Left lobe of liver (tissue), 2 donors: ENCODE results near the gene ZNF628. TPM values are rescaled to one million over a fixed set of nuclear protein-coding genes. Genes with fewer than 3 reads are reported as not detected.

Experiments
- ATAC-seq: fragments of 200-7000 bp; cut with Tn5 transposase; one replicate; pipeline ENCODE4 v1.9.1; 2020; ENCODE audit warnings: mild to moderate bottlenecking, moderate library complexity
- DNase-seq: peaks from one replicate; pipeline ENCODE4 v3.0.0-alpha.2; 2020; ENCODE audit warnings: low spot score
- total RNA-seq: library from RNA; stranded (reverse); gene quantifications from one replicate; pipeline ENCODE4 v1.2.1, GENCODE V29; 2021
- donor health status: DM: no; HTN: no; CAD: no; lungs with moderate emphysema.
- donor health status: DM: no; HTN: yes; CAD: no.

Gene ZNF628
- total RNA-seq, 1 donor from 2014 or later = 5.3 TPM

- no peak for ATAC-seq
- no peak for DNase-seq
Measured at GRCh38 chr19:55449469-55449868, 26.9 kb upstream of the ZNF628 start.

GRCh38 chr19:55451163-55451964, 25.1 kb upstream of the ZNF628 start:
- ATAC-seq = no peak

DNA sequence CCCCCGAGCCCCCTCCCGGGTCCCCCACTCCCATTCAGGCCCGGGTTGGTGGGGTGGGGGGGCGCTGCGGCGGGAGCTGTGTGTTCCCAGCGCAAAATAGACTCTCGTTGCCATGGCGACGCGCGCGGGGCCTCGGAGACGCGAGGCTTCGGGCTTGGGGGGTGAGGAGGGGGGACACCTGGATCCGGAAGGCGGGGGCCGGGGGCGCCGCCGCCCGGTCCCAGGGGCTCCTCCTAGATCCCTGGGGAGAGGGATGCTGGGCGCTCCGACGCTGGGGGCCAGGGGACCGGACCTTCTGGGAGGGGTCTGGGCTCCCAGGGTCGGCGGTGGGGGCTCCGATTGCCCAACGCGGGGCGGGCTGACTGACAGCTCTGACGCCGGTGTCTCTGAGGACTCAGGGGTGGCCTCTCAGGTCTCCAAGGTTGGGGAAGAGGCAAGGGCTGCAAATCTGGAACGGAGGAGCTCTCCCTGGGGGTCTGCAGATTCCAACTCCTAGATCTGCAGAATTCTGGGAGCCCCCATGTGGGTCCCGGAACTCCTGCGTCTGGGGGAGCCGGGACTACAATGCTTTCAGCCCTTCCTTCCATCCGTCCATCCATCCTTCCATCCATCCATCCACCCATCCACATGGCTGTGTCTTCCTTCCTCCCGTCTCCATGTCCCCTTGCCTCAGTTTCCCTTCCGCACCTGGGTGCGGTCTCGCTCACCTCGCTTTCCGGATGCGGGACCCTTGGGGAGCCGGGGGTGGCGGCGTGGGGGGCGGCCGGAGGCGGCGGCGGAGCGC, 24.3 kb upstream of the ZNF628 start:
- DNase-seq (no peak), ATAC-seq (no peak)

More at GRCh38 chr19:55451163-55451964, 25.1 kb upstream of the ZNF628 start:
- DNase-seq = no peak

DNA sequence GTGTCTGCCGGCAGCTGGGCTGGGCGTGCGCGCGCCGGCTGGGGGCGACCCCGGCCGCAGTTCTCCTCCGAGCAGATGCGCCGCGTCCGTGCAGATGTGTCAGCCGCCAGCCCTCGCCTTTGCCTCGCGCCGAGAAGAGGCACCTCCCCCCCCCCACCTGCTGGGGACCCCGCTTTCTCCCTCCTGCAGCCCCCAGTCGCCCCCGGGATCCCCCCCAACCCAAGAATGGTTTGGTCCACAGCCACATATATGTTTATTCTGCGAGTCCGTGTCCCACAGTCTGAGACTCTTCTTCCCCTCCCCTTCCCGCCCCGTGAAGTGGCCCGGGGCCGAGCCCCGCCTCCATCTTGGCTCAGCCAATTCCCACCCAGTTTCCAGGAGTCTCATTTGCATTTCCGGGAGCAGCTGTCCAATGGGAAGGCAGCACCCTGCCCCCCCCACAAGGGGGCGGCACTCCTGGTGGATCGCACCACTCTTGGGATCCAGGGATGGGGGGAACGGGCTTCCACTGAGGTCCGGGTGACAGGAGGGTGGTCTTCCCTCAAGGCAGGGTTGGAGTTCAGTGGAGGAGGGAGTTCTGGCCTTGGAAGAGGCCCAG, 23.6 kb upstream of the ZNF628 start:
- peak; percentile 74 for ATAC-seq
- DNase-seq = peak; percentile 66

- no peak for DNase-seq
- ATAC-seq = peak; percentile 8
Measured at GRCh38 chr19:55453511-55454260, 22.7 kb upstream of the ZNF628 start.

DNA sequence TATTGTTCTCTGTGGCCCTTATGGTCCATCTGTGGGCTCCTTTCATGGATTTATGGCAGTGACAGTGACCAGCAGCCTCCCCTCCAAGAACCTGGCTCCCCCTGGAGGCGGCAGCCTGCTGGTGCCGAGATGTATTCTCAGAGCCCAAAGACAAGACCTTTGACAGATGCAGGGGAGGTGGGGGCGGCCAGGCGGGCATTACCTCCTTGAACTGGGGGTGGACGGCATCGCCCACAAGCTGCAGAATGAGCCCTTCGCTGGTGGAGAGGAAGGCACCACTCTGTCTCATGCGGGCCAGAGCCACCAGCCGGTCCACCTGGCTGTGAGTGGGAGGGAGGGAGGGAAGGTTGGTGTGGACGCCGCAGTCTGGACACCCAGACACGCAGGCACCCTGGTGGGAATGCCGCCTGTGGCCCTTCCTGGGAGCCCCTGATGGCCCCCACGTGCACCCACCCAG, 21.6 kb upstream of the ZNF628 start:
- DNase-seq (no peak), ATAC-seq (peak; percentile 24)

GRCh38 chr19:55455576-55456235, 20.7 kb upstream of the ZNF628 start:
- DNase-seq (no peak), ATAC-seq (no peak)

DNA sequence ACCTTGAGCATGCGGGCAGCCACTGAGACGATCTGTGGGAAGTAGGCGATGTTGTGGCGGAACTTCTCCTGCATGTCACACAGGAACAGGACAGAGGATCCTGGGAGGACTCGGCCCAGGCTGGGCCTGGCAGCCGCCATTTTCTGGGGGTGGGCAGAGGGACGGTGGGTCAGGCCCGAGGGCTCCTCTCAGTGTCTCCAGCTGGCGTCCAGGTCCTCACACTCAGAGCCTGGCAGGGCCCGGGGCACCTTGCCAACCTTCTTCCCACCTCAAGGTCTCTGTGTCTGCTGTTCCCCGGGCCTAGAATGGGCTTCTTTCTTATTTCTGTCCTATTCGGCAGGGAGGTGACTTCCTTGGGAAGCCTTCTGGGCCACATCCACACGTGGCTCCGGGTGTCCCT, 20.1 kb upstream of the ZNF628 start:
- DNase-seq (peak; percentile 46), ATAC-seq (no peak)

GRCh38 chr19:55457683-55458457, 18.5 kb upstream of the ZNF628 start:
- ATAC-seq = no peak
- no peak for DNase-seq

- ATAC-seq = no peak
- peak; percentile 44 for DNase-seq
Measured at GRCh38 chr19:55459551-55459949, 16.9 kb upstream of the ZNF628 start.

- no peak for ATAC-seq
Measured at GRCh38 chr19:55459950-55460657, 16.3 kb upstream of the ZNF628 start.

GRCh38 chr19:55460670-55461258, 15.7 kb upstream of the ZNF628 start:
- DNase-seq (peak; percentile 89), ATAC-seq (peak; percentile 74)

More at GRCh38 chr19:55459950-55460657, 16.3 kb upstream of the ZNF628 start:
- peak; percentile 46 for DNase-seq

GRCh38 chr19:55461259-55461973, 15.0 kb upstream of the ZNF628 start, which contains the start of gene ISOC2:
Gene ISOC2, minus strand, starts transcription at chr19:55461642. Its CDS starts 5,156 bp downstream, at chr19:55456486.
- DNase-seq (peak; percentile 100), ATAC-seq (peak; percentile 89)

GRCh38 chr19:55461974-55462626, 14.3 kb upstream of the ZNF628 start:
- ATAC-seq (peak; percentile 4), DNase-seq (no peak)

DNA sequence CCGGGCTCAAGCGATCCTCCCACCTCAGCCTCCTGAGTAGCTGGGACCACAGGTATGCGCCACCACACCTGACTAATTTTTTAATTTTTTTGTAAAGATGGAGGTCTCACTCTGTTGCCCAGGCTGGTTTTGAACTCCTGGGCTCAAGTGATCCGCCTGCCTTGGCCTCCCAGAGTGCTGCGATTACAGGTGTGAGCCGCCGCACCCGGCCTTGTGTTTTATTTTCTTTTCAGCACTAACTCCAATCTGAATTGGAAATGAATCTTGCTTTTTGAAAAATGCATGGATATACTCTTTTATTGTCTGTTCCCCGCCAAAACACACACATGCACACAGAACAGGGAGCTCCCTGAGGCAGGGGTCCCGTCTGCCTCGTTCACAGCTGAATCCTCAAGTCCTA, 13.7 kb upstream of the ZNF628 start:
- DNase-seq (no peak), ATAC-seq (no peak)

DNA sequence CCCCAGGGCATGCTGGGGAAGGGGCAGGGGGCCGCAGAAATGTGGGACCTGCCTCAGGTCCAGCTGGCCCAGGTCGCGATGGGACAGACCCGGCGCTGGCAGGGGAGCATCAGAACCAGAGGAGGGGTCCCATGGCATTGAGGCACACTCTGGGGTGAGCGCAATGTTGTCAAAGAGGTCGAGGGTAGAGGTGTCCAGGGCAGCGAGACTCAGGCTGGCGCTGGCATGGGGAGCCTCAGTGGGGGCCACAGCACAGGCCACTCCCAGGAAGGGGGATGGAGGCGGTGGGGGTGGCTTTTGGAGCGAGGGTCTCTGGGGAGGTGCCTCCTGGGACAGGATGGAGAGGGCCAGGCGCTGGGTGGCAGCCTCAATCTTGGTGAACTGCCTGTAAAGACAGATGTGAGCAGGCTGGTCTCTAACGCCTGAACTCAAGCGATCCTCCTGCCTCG, 12.8 kb upstream of the ZNF628 start:
- ATAC-seq (no peak), DNase-seq (no peak)

- ATAC-seq (no peak), DNase-seq (no peak)
Measured at GRCh38 chr19:55464039-55464661, 12.3 kb upstream of the ZNF628 start.
